ENCODE measurements around the gene CYP27B1.

- TF ChIP-seq POLR2A (IDR thresholded peaks at IDR 0.05): no peak
- TF ChIP-seq CTCF (IDR thresholded peaks at IDR 0.05): no peak
Measured at GRCh38 chr12:57802607-57803006, 35.7 kb upstream of the CYP27B1 start.
